Parathyroid adenoma (tissue), 2 donors: Measurements from ENCODE around the gene ARHGAP6.
A peak's percentile ranks its signal among the peaks of the same experiment; 100 is the strongest.

Source experiments
- H2AFZ ChIP-seq: fragments of 300-600 bp; sonication (generic); one replicate; pipeline ENCODE4 v1.7.0; 2017; ENCODE audit warnings: antibody characterized with exemption, mild to moderate bottlenecking
- H3K27ac ChIP-seq: fragments of 300-600 bp; sonication (generic); one replicate; pipeline ENCODE4 v1.7.0; 2017
- H3K27me3 ChIP-seq: fragments of 300-600 bp; sonication (generic); one replicate; pipeline ENCODE4 v1.7.0; 2017; ENCODE audit warnings: low read length; ENCODE audit not compliant: control insufficient read depth, insufficient read depth
- H3K36me3 ChIP-seq: fragments of 300-600 bp; sonication (generic); one replicate; pipeline ENCODE4 v1.7.0; 2017; ENCODE audit warnings: low read length; ENCODE audit not compliant: control insufficient read depth, insufficient read depth
- H3K4me1 ChIP-seq: fragments of 300-600 bp; sonication (generic); one replicate; pipeline ENCODE4 v1.7.0; 2017; ENCODE audit warnings: control low read depth
- H3K4me2 ChIP-seq: fragments of 300-600 bp; sonication (generic); one replicate; pipeline ENCODE4 v1.7.0; 2017; ENCODE audit warnings: low read length
- H3K4me3 ChIP-seq: fragments of 300-600 bp; sonication (generic); one replicate; pipeline ENCODE4 v1.7.0; 2017; ENCODE audit warnings: low read depth, low read length
- H3K79me2 ChIP-seq: fragments of 300-600 bp; sonication (generic); one replicate; pipeline ENCODE4 v1.7.0; 2017; ENCODE audit warnings: control low read depth
- H3K9ac ChIP-seq: fragments of 300-600 bp; sonication (generic); one replicate; pipeline ENCODE4 v1.7.0; 2017; ENCODE audit warnings: mild to moderate bottlenecking
- H3K9me3 ChIP-seq: fragments of 300-600 bp; sonication (generic); one replicate; pipeline ENCODE4 v1.7.0; 2017; ENCODE audit warnings: low read length; ENCODE audit not compliant: control insufficient read depth
- CTCF ChIP-seq: fragments of 300-600 bp; sonication (generic); IDR thresholded peaks from one replicate; pipeline ENCODE4 v1.7.0; 2017; ENCODE audit warnings: antibody characterized with exemption, mild to moderate bottlenecking
- donor health status: primary hyperparathyroidism.

Gene ARHGAP6

GRCh38 chrX:11540532-11541377 is 125.0 kb downstream of the ARHGAP6 start:
- H3K27me3 ChIP-seq = no peaks in the 10 kb centered on the region
- no peaks in the 10 kb centered on the region for H3K36me3 ChIP-seq
- H3K79me2 ChIP-seq = no peaks in the 10 kb centered on the region
- H3K9me3 ChIP-seq = no peaks in the 10 kb centered on the region
- no peaks in the 10 kb centered on the region for H3K4me1 ChIP-seq
- H2AFZ ChIP-seq = no peak overlapping the region
- no peak overlapping the region for H3K4me3 ChIP-seq
- no peak for TF ChIP-seq CTCF
- H3K27ac ChIP-seq = no peak overlapping the region
- H3K4me2 ChIP-seq = no peak overlapping the region
- H3K9ac ChIP-seq = no peak overlapping the region

GRCh38 chrX:11537141-11537540 is 128.6 kb downstream of the ARHGAP6 start:
- no peak overlapping the region for H2AFZ ChIP-seq
- H3K4me1 ChIP-seq = no peaks in the 10 kb centered on the region
- no peak for TF ChIP-seq CTCF
- H3K79me2 ChIP-seq = no peaks in the 10 kb centered on the region
- H3K4me2 ChIP-seq = no peak overlapping the region
- no peak overlapping the region for H3K4me3 ChIP-seq
- no peak overlapping the region for H3K27ac ChIP-seq
- no peaks in the 10 kb centered on the region for H3K27me3 ChIP-seq
- H3K36me3 ChIP-seq = no peaks in the 10 kb centered on the region
- no peaks in the 10 kb centered on the region for H3K9me3 ChIP-seq
- H3K9ac ChIP-seq = no peak overlapping the region

- H3K4me3 ChIP-seq = no peak overlapping the region
- no peak for TF ChIP-seq CTCF
- H3K27ac ChIP-seq = no peak overlapping the region
- no peaks in the 10 kb centered on the region for H3K4me1 ChIP-seq
- no peaks in the 10 kb centered on the region for H3K79me2 ChIP-seq
- no peak overlapping the region for H3K4me2 ChIP-seq
- no peaks in the 10 kb centered on the region for H3K9me3 ChIP-seq
- H2AFZ ChIP-seq = no peak overlapping the region
- H3K9ac ChIP-seq = no peak overlapping the region
- H3K27me3 ChIP-seq = no peaks in the 10 kb centered on the region
- H3K36me3 ChIP-seq = no peaks in the 10 kb centered on the region
Observed at GRCh38 chrX:11535156-11535919, 130.4 kb downstream of the ARHGAP6 start.

GRCh38 chrX:11533199-11533651 is 132.5 kb downstream of the ARHGAP6 start:
- Histone ChIP-seq H3K27ac (no peak overlapping the region), H3K9ac (no peak overlapping the region), H3K4me1 (no peaks in the 10 kb centered on the region), H3K4me3 (no peak overlapping the region), H3K79me2 (no peaks in the 10 kb centered on the region), H3K4me2 (no peak overlapping the region), H2AFZ (no peak overlapping the region), H3K9me3 (no peaks in the 10 kb centered on the region), H3K27me3 (no peaks in the 10 kb centered on the region), H3K36me3 (no peaks in the 10 kb centered on the region)
- peak; percentile 85 for TF ChIP-seq CTCF
